Ovary (tissue), 9 donors: Measurements from ENCODE around the gene TFDP3. TPM values are rescaled to one million over a fixed set of nuclear protein-coding genes. Genes with fewer than 3 reads are reported as not detected.
A peak's percentile ranks its signal among the peaks of the same experiment; 100 is the strongest.

Source experiments
- DNase-seq, 5 donors: peaks; one replicate each; pipeline ENCODE4 v3.0.0-alpha.2; 2019 to 2020
- H3K27ac ChIP-seq, 2 donors: fragments of 200-600 bp; one replicate each; pipeline versions ENCODE4 v1.5.1 to v1.8.0; 2019 to 2022
- H3K27me3 ChIP-seq: fragments of 200-600 bp; one replicate; pipeline ENCODE4 v1.8.0; 2022
- H3K36me3 ChIP-seq: fragments of 200-600 bp; sonication (generic); one replicate; pipeline ENCODE4 v1.5.1; 2019
- H3K4me1 ChIP-seq: one replicate; pipeline ENCODE4 v1.8.1; 2013; ENCODE audit warnings: mild to moderate bottlenecking, moderate library complexity; ENCODE audit not compliant: insufficient read depth
- H3K4me3 ChIP-seq: fragments of 200-600 bp; sonication (generic); one replicate; pipeline ENCODE4 v1.5.1; 2017
- H3K9me3 ChIP-seq, 2 donors: fragments of 200-600 bp in 1 of 2; sonication (generic) in 1 of 2; one replicate each; pipeline versions ENCODE4 v1.5.1 to v1.8.1; 2013 to 2019; ENCODE audit warnings: mild to moderate bottlenecking in 1 of 2, moderate library complexity in 1 of 2
- CTCF ChIP-seq, 3 donors: fragments of 450-650 bp in 2 of 3; fragments of 200-600 bp in 1 of 3; IDR thresholded peaks; one replicate each; pipeline versions ENCODE4 v1.5.1 to v1.8.0; 2016 to 2022; ENCODE audit warnings: antibody characterized with exemption in 3 of 3, mild to moderate bottlenecking in 1 of 3
- EP300 ChIP-seq: sonication (generic); formaldehyde crosslinking; IDR thresholded peaks from one replicate; pipeline ENCODE4 v1.6.1; 2017; ENCODE audit warnings: antibody characterized with exemption
- POLR2A ChIP-seq: fragments of 450-650 bp; IDR thresholded peaks from one replicate; pipeline ENCODE4 v1.6.1; 2017; ENCODE audit warnings: antibody characterized with exemption, mild to moderate bottlenecking, moderate library complexity
- WGBS, 3 donors: extraction: QIAGEN DNeasy Blood & Tissue Kit in 1 of 3; methylation state at CpG; one replicate each; pipeline versions ENCODE4 v1.1.5 to v1.1.7; 2013 to 2017; 5-methylcytosine and 5-hydroxymethylcytosine counted together
- intact Hi-C, 4 donors: fragments of 100-400 bp; cut with DNase I; formaldehyde crosslinking; loops; one replicate each; pipeline versions ENCODE4 v1.11.0 to v1.15.1; 2022 to 2023
- polyA plus RNA-seq, 2 donors: library from polyadenylated mRNA; stranded (reverse); fragments of 200-250 nt in 1 of 2; fragments of 350-450 nt in 1 of 2; fragmentation: Illumina TruSeq in 1 of 2; extraction: RNeasy Lipid Tissue Mini Kit (QIAGEN cat#74804) in 1 of 2; gene quantifications; one replicate each; pipeline ENCODE4 v1.2.3, GENCODE V29; 2013 to 2014
- total RNA-seq, 7 donors: library from RNA; depleted of rRNA in 2 of 7; stranded (reverse); fragments of >200 nt in 2 of 7; fragmentation: NEBNext Ultra II Directional in 3 of 7; extraction: Animal tissue kit (Norgen Biotek cat#: 25700) in 3 of 7; gene quantifications; one replicate each; pipeline versions ENCODE4 v1.1.0 to v1.2.4, GENCODE V29; 2016 to 2023
- donor health status: DM: no; HTN: no; CAD: no; lungs with moderate emphysema.
- donor health status: DM: no; HTN: no; CAD: no.
- donor health status: Bipolar disorder and iron deficiency.
- donor health status: DM: yes; HTN: yes; CAD: no.
- donor health status: DM: no; HTN: no; CAD: no.
- donor health status: DM: yes; HTN: yes; CAD: no.

The TFDP3 gene
- total and polyA plus RNA-seq, 9 donors = not detected

DNA sequence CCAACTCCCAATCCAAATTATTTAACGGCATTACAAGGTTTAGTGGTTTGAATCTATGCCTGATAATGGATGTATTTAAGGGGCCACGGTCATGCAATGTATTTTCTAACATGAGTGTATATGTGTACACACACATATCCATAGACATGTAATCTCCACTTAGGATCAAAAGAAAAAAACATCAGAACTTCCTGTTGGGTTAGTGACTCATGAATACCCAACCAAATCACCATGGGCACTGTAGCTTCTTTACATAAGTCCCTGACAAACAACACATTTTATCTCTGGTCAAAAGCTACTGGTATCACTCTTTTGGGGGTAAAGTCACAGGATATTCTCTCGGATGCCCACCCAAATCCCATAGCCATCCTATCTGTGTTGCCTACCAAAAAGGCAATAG, 36.5 kb upstream of the TFDP3 start:
- Histone ChIP-seq H3K9me3 (no peaks in the 10 kb centered on the region), H3K4me1 (peaks cover 1% of the 10 kb centered on the region), H3K4me3 (no peak overlapping the region), H3K27me3 (no peaks in the 10 kb centered on the region), H3K36me3 (no peaks in the 10 kb centered on the region), H3K27ac (no peak overlapping the region)
- DNase-seq = no peak
- intact Hi-C loops = loop anchor here in 1 of 4 donors (5.0 kb wide), 1 partner anchor 1608 kb away; no protein-coding TSS in a partner anchor
- 60 to 73% (median 66%) methylated on average over 3 of the region's 3 CpGs for WGBS, 3 donors
- TF ChIP-seq POLR2A (no peak), CTCF (IDR thresholded peaks at IDR 0.05) (no peak), EP300 (no peak)

DNA sequence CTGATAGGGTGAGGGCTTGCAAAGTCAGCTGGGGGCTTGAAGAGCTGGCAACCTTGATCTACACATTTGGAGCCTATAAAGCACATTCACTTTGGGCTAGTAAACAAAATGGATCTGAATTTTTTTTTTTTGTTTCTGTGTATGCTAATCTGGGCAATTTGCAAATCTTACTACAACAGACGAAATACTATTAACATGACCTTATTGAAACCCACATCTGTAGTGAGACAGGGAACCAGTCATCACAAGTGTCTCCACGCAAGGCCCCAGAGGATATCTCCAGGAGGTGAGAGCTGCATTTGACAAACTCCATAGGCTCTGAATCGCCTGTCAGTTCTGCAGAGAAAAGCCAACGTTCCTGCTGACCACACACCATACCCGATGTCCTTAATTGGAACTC, 33.0 kb upstream of the TFDP3 start:
- no peak for TF ChIP-seq POLR2A
- no peak for TF ChIP-seq EP300
- TF ChIP-seq CTCF (IDR thresholded peaks at IDR 0.05) = no peak
- 66 to 78% (median 73%) methylated on average over 5 of the region's 5 CpGs for WGBS, 3 donors
- Histone ChIP-seq H3K4me3 (no peak overlapping the region), H3K4me1 (peaks cover 1% of the 10 kb centered on the region), H3K27ac (peak overlapping the region in 1 of 2 donors; percentile 21), H3K27me3 (no peaks in the 10 kb centered on the region), H3K9me3 (no peaks in the 10 kb centered on the region), H3K36me3 (no peaks in the 10 kb centered on the region)
- intact Hi-C loops = loop anchor here in 1 of 4 donors (5.0 kb wide), 1 partner anchor 1611 kb away; no protein-coding TSS in a partner anchor
- DNase-seq = no peak

DNA sequence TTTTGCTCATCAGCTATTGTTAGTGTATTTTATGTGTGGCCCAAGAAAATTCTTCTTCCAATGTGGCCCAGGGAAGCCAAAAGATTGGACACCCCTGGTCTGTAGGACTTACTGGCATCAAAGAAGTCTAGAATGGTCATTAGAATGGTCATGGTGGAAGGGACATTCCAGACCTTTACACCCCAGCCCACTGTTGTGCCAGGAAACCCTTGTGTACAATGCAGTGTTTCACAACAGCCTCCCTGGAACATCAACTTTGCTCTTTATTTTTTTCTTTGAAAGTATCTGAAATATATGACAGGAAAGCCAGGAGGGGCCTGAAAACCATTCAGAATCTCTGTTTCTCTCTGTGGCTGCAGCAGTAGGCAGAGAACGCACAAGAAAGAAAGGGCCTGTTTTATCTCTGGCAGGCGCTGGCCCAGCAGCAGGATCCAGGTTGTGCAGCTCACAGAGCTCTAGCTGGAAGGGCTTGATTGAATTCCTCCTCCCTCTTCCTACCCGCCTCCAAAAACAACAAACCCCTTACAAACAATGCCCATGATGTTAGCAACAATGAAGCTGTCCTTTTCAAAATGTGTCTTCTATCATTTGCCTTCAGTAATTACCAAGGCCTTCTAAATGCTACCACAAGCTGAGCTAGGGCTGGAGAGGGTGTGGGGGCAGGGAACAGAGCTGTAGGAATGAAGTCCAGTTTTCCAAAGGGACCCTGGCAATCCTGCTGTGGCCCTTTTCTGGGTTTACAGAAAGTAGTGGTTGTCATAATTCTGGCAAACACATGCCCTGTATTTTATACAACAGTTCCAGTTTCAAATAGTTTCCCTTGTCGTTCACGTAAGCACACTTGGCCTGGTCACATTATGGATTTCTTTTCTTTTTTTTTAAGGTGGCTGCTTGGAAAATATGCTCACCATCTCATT, 32.3 kb upstream of the TFDP3 start:
- TF ChIP-seq CTCF (IDR thresholded peaks at IDR 0.05) (no peak), POLR2A (no peak), EP300 (no peak)
- H3K36me3 ChIP-seq = no peaks in the 10 kb centered on the region
- peaks cover 1% of the 10 kb centered on the region for H3K4me1 ChIP-seq
- H3K27me3 ChIP-seq = no peaks in the 10 kb centered on the region
- no peak for DNase-seq
- no peaks in the 10 kb centered on the region for H3K9me3 ChIP-seq
- intact Hi-C loops = loop anchor here in 1 of 4 donors (5.0 kb wide), 1 partner anchor 1612 kb away; no protein-coding TSS in a partner anchor
- 35 to 47% (median 45%) methylated on average over 5 of the region's 5 CpGs for WGBS, 3 donors
- H3K4me3 ChIP-seq = no peak overlapping the region
- H3K27ac ChIP-seq = peak overlapping the region in 1 of 2 donors; percentile 21

- Histone ChIP-seq H3K27me3 (no peaks in the 10 kb centered on the region), H3K9me3 (no peaks in the 10 kb centered on the region), H3K36me3 (no peaks in the 10 kb centered on the region), H3K27ac (no peak overlapping the region), H3K4me3 (no peak overlapping the region), H3K4me1 (peaks cover 1% of the 10 kb centered on the region)
- peak in 3 of 5 donors; percentile 15 to 55 (median 29) for DNase-seq
- WGBS, 3 donors = 27 to 35% (median 32%) methylated on average over 4 of the region's 4 CpGs
- intact Hi-C loops = loop anchor here in 1 of 4 donors (5.0 kb wide), 1 partner anchor 1613 kb away; no protein-coding TSS in a partner anchor
- TF ChIP-seq CTCF (IDR thresholded peaks at IDR 0.05) (no peak), EP300 (no peak), POLR2A (no peak)
Measured at GRCh38 chrX:133249266-133250058, 31.3 kb upstream of the TFDP3 start.
